Activated CD4-positive, alpha-beta T cell treated with anti-CD3 and anti-CD28 coated beads for 48 hours (primary cell): ENCODE results near the gene ASTL.

ENCODE experiments used
- DNase-seq: peaks from one replicate; pipeline ENCODE4 v3.0.0-alpha.2; 2020

ASTL gene

GRCh38 chr2:96074156-96074555 lies 64.1 kb downstream of the ASTL start:
- DNase-seq = no peak

GRCh38 chr2:96073170-96073775 lies 65.0 kb downstream of the ASTL start:
- DNase-seq = no peak
